ENCODE measurements around the gene OR2AK2. TPM values are rescaled to one million over a fixed set of nuclear protein-coding genes. Genes with fewer than 3 reads are reported as not detected.

Gene OR2AK2
- polyA plus RNA-seq, 1 of the 3 experiments (the other 2 are of a cell fraction) = not detected

GRCh38 chr1:247998811-247999210 is 33.8 kb downstream of the OR2AK2 start:
- no peak overlapping the region for H3K4me3 ChIP-seq (ENCODE audit: low read depth in 2 of 2, low read length in 1 of 2)
- WGBS (ENCODE audit: low lambda C conversion rate) = 9% methylated on average over 2 of the region's 2 CpGs
- H2AFZ ChIP-seq (ENCODE audit: low read depth) = no peak overlapping the region
- H3K9ac ChIP-seq = no peak overlapping the region
- TF ChIP-seq RCOR1 (IDR thresholded peaks at IDR 0.05; ENCODE audit: low read length) = no peak
- TF ChIP-seq NRF1 (IDR thresholded peaks at IDR 0.05; ENCODE audit: low read depth, low read length) = no peak
- no peak for TF ChIP-seq IRF3 (IDR thresholded peaks at IDR 0.05; ENCODE audit: low read depth, low read length)
- no peak for TF ChIP-seq SIN3A (IDR thresholded peaks at IDR 0.05; ENCODE audit: borderline replicate concordance, low read depth, low read length)
- TF ChIP-seq YY1 (IDR thresholded peaks at IDR 0.05; ENCODE audit: low read depth) = no peak
- no peak for TF ChIP-seq FOXM1 (IDR thresholded peaks at IDR 0.05; ENCODE audit: low read depth)
- TF ChIP-seq RXRA (IDR thresholded peaks at IDR 0.05; ENCODE audit: borderline replicate concordance, low read depth) = no peak
- TF ChIP-seq EZH2phosphoT487 (IDR thresholded peaks at IDR 0.05; ENCODE audit: borderline replicate concordance, low read depth) = no peak
- TF ChIP-seq, protein P1, sequence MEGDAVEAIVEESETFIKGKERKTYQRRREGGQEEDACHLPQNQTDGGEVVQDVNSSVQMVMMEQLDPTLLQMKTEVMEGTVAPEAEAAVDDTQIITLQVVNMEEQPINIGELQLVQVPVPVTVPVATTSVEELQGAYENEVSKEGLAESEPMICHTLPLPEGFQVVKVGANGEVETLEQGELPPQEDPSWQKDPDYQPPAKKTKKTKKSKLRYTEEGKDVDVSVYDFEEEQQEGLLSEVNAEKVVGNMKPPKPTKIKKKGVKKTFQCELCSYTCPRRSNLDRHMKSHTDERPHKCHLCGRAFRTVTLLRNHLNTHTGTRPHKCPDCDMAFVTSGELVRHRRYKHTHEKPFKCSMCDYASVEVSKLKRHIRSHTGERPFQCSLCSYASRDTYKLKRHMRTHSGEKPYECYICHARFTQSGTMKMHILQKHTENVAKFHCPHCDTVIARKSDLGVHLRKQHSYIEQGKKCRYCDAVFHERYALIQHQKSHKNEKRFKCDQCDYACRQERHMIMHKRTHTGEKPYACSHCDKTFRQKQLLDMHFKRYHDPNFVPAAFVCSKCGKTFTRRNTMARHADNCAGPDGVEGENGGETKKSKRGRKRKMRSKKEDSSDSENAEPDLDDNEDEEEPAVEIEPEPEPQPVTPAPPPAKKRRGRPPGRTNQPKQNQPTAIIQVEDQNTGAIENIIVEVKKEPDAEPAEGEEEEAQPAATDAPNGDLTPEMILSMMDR (IDR thresholded peaks at IDR 0.05) = no peak
- TF ChIP-seq GATA2 (CRISPR knock-in tag; IDR thresholded peaks at IDR 0.05) = no peak
- TF ChIP-seq TAF1 (IDR thresholded peaks at IDR 0.05; ENCODE audit: borderline replicate concordance, low read depth, low read length) = no peak
- no peaks in the 10 kb centered on the region for H3F3A ChIP-seq (replicated peaks; ENCODE audit: insufficient read depth)
- H3K4me1 ChIP-seq (ENCODE audit: control insufficient read depth in 1 of 2, insufficient read depth in 2 of 2, low read depth in 1 of 2, low read length in 1 of 2) = no peaks in the 10 kb centered on the region
- H3K79me2 ChIP-seq (ENCODE audit: insufficient read depth) = no peaks in the 10 kb centered on the region
- ChIA-PET POLR2A (no interaction called here), CTCF (no interaction called here)
- 0 out of 2 replicates have a peak, but pooled peaks cover 4% of the 10 kb centered on the region for H3K9me3 ChIP-seq
- H3K36me3 ChIP-seq (replicated peaks in 1 of 2; ENCODE audit: control insufficient read depth in 1 of 2, insufficient read depth in 2 of 2, low read length in 1 of 2) = no peaks in the 10 kb centered on the region
- no peaks in the 10 kb centered on the region for H3K27me3 ChIP-seq (ENCODE audit: insufficient read depth)
- no peaks in the 10 kb centered on the region for H4K20me1 ChIP-seq (ENCODE audit: insufficient read depth)
- no peaks in the 10 kb centered on the region for H3K9me2 ChIP-seq
- no peak for DNase-seq
- H3K4me2 ChIP-seq = no peak overlapping the region
- H3K27ac ChIP-seq (ENCODE audit: low read depth in 2 of 2, low read length in 1 of 2) = no peak overlapping the region

- no peaks in the 10 kb centered on the region for H3K36me3 ChIP-seq (replicated peaks in 1 of 2; ENCODE audit: control insufficient read depth in 1 of 2, insufficient read depth in 2 of 2, low read length in 1 of 2)
- WGBS (ENCODE audit: low lambda C conversion rate) = 5% methylated on average over 1 of the region's 1 CpG
- no peaks in the 10 kb centered on the region for H3K9me2 ChIP-seq
- no peaks in the 10 kb centered on the region for H3K27me3 ChIP-seq (ENCODE audit: insufficient read depth)
- TF ChIP-seq ELF1 (IDR thresholded peaks at IDR 0.05) = no peak
- no peaks in the 10 kb centered on the region for H4K20me1 ChIP-seq (ENCODE audit: insufficient read depth)
- H3K27ac ChIP-seq (ENCODE audit: low read depth in 2 of 2, low read length in 1 of 2) = no peak overlapping the region
- H2AFZ ChIP-seq (ENCODE audit: low read depth) = no peak overlapping the region
- H3K79me2 ChIP-seq (ENCODE audit: insufficient read depth) = no peaks in the 10 kb centered on the region
- DNase-seq = no peak
- no peaks in the 10 kb centered on the region for H3F3A ChIP-seq (replicated peaks; ENCODE audit: insufficient read depth)
- 0 out of 2 replicates have a peak, but pooled peaks cover 4% of the 10 kb centered on the region for H3K9me3 ChIP-seq
- CTCF ChIA-PET = no interaction called here
- H3K9ac ChIP-seq = no peak overlapping the region
- POLR2A ChIA-PET = no interaction called here
- H3K4me3 ChIP-seq (ENCODE audit: low read depth in 2 of 2, low read length in 1 of 2) = no peak overlapping the region
- no peaks in the 10 kb centered on the region for H3K4me1 ChIP-seq (ENCODE audit: control insufficient read depth in 1 of 2, insufficient read depth in 2 of 2, low read depth in 1 of 2, low read length in 1 of 2)
- no peak overlapping the region for H3K4me2 ChIP-seq
These were observed 35.1 kb downstream of the OR2AK2 start for GRCh38 chr1:248000169-248000568.
